Uterus (tissue), 2 donors: ENCODE results near the gene SMAD3.

Experiments
- CTCF ChIP-seq, 4 experiments: fragments of 200-600 bp in 2 of 4; fragments of 450-650 bp in 2 of 4; sonication (generic) in 2 of 4; IDR thresholded peaks; one replicate each; pipeline ENCODE4 v1.5.1; 2016 to 2019; ENCODE audit warnings: antibody characterized with exemption in 4 of 4, mild to moderate bottlenecking in 2 of 4, moderate library complexity in 1 of 4
- POLR2A ChIP-seq, 2 donors: fragments of 450-650 bp; IDR thresholded peaks; one replicate each; pipeline ENCODE4 v1.6.1; 2016; ENCODE audit warnings: antibody characterized with exemption in 2 of 2, mild to moderate bottlenecking in 1 of 2, moderate library complexity in 1 of 2

- TF ChIP-seq CTCF (IDR thresholded peaks at IDR 0.05) (no peak), POLR2A (IDR thresholded peaks at IDR 0.05) (no peak)
These were observed 132.9 kb downstream of the SMAD3 start for GRCh38 chr15:67198157-67198754.
